Breast epithelium (tissue), 4 donors: ENCODE results near the gene RPA1. TPM values are rescaled to one million over a fixed set of nuclear protein-coding genes. Genes with fewer than 3 reads are reported as not detected.

Experiments used
- DNase-seq, 2 donors: peaks; one replicate each; pipeline ENCODE4 v3.0.0-alpha.2; 2019; ENCODE audit warnings: low spot score in 2 of 2
- H3K27ac ChIP-seq, 2 donors: fragments of 200-600 bp; sonication (generic) in 1 of 2; one replicate each; pipeline ENCODE4 v1.5.1; 2016 to 2019; ENCODE audit warnings: mild to moderate bottlenecking in 1 of 2
- H3K27me3 ChIP-seq, 2 donors: fragments of 200-600 bp; sonication (generic) in 1 of 2; one replicate each; pipeline versions ENCODE4 v1.5.1 to v1.6.0; 2017 to 2019; ENCODE audit warnings: control low read depth in 1 of 2, mild to moderate bottlenecking in 1 of 2
- H3K36me3 ChIP-seq: fragments of 200-600 bp; one replicate; pipeline ENCODE4 v1.5.1; 2019
- H3K4me1 ChIP-seq, 2 donors: fragments of 200-600 bp; sonication (generic); one replicate each; pipeline ENCODE4 v1.5.1; 2016 to 2019; ENCODE audit warnings: control low read depth in 1 of 2
- H3K4me3 ChIP-seq, 3 donors: fragments of 200-600 bp; sonication (generic); 1 replicate in 2 of 3; 2 replicates in 1 of 3; pipeline ENCODE4 v1.5.1; 2016 to 2019; ENCODE audit warnings: mild to moderate bottlenecking in 3 of 3, moderate library complexity in 2 of 3
- H3K9me3 ChIP-seq, 2 donors: fragments of 200-600 bp; sonication (generic) in 1 of 2; one replicate each; pipeline ENCODE4 v1.5.1; 2016 to 2019; ENCODE audit warnings: control low read depth in 1 of 2
- CTCF ChIP-seq, 3 donors: fragments of 450-650 bp; IDR thresholded peaks; one replicate each; pipeline ENCODE4 v1.5.1; 2016 to 2017; ENCODE audit warnings: antibody characterized with exemption in 3 of 3, mild to moderate bottlenecking in 3 of 3, moderate library complexity in 3 of 3
- POLR2A ChIP-seq: fragments of 450-650 bp; IDR thresholded peaks from one replicate; pipeline ENCODE4 v1.6.1; 2016; ENCODE audit warnings: antibody characterized with exemption, mild to moderate bottlenecking, moderate library complexity
- POLR2AphosphoS5 ChIP-seq, 3 donors: sonication (generic); formaldehyde crosslinking; IDR thresholded peaks; one replicate each; pipeline ENCODE4 v1.6.1; 2017; ENCODE audit warnings: antibody characterized with exemption in 3 of 3
- intact Hi-C: fragments of 100-400 bp; cut with DNase I; formaldehyde crosslinking; loops from one replicate; pipeline ENCODE4 v1.15.1; 2023; ENCODE audit warnings: low total_unique reads
- total RNA-seq, 3 donors: library from RNA; depleted of rRNA; stranded (reverse); fragments of >200 nt; gene quantifications; one replicate each; pipeline ENCODE4 v1.1.0, GENCODE V29; 2016

The RPA1 gene
- total RNA-seq, 3 donors from 2014 or later, result 34.7 to 40.6 (median 34.7) TPM

GRCh38 chr17:1786708-1787107 lies 43.1 kb upstream of the RPA1 start:
- Histone ChIP-seq H3K36me3 (no peaks in the 10 kb centered on the region), H3K27me3 (no peaks in the 10 kb centered on the region), H3K4me3 (no peak overlapping the region), H3K4me1 (peaks cover 0 to 9% of the 10 kb centered on the region in 2 donors), H3K9me3 (no peaks in the 10 kb centered on the region), H3K27ac (peak overlapping the region; percentile 52 to 89)
- TF ChIP-seq CTCF (IDR thresholded peaks at IDR 0.05), result no peak
- TF ChIP-seq POLR2AphosphoS5 (IDR thresholded peaks at IDR 0.05), result no peak
- no peak for TF ChIP-seq POLR2A
- DNase-seq, result no peak
- intact Hi-C loops, result no loop called here

GRCh38 chr17:1787301-1787902 lies 42.4 kb upstream of the RPA1 start:
- DNase-seq, result no peak
- H3K4me3 ChIP-seq, result no peak overlapping the region
- intact Hi-C loops, result no loop called here
- TF ChIP-seq POLR2AphosphoS5 (IDR thresholded peaks at IDR 0.05) (peak in 1 of 3 donors; percentile 25), CTCF (IDR thresholded peaks at IDR 0.05) (no peak)
- no peaks in the 10 kb centered on the region for H3K27me3 ChIP-seq
- peaks cover 0 to 9% of the 10 kb centered on the region in 2 donors for H3K4me1 ChIP-seq
- peak overlapping the region; percentile 70 to 89 for H3K27ac ChIP-seq
- H3K9me3 ChIP-seq, result no peaks in the 10 kb centered on the region
- no peaks in the 10 kb centered on the region for H3K36me3 ChIP-seq

GRCh38 chr17:1789936-1790335 lies 39.9 kb upstream of the RPA1 start:
- intact Hi-C loops, result no loop called here
- no peak overlapping the region for H3K4me3 ChIP-seq
- TF ChIP-seq POLR2AphosphoS5 (IDR thresholded peaks at IDR 0.05), result no peak
- no peak for TF ChIP-seq CTCF (IDR thresholded peaks at IDR 0.05)
- no peak for TF ChIP-seq POLR2A
- H3K27ac ChIP-seq, result no peak overlapping the region
- DNase-seq, result no peak
- H3K36me3 ChIP-seq, result no peaks in the 10 kb centered on the region
- peaks cover 0 to 4% of the 10 kb centered on the region in 2 donors for H3K4me1 ChIP-seq
- no peaks in the 10 kb centered on the region for H3K9me3 ChIP-seq
- no peaks in the 10 kb centered on the region for H3K27me3 ChIP-seq

- Histone ChIP-seq H3K36me3 (no peaks in the 10 kb centered on the region), H3K4me1 (no peaks in the 10 kb centered on the region), H3K27me3 (no peaks in the 10 kb centered on the region), H3K27ac (peak overlapping the region; percentile 25 to 60), H3K9me3 (no peaks in the 10 kb centered on the region), H3K4me3 (no peak overlapping the region)
- no peak for DNase-seq
- TF ChIP-seq POLR2A (no peak), CTCF (IDR thresholded peaks at IDR 0.05) (no peak), POLR2AphosphoS5 (IDR thresholded peaks at IDR 0.05) (no peak)
- intact Hi-C loops, result no loop called here
Observed at GRCh38 chr17:1792495-1793446, 37.0 kb upstream of the RPA1 start.

GRCh38 chr17:1793447-1793806 lies 36.4 kb upstream of the RPA1 start:
- no peak for DNase-seq
- Histone ChIP-seq H3K4me3 (no peak overlapping the region), H3K36me3 (no peaks in the 10 kb centered on the region), H3K27ac (peak overlapping the region in 1 of 2 donors; percentile 60), H3K4me1 (no peaks in the 10 kb centered on the region), H3K27me3 (no peaks in the 10 kb centered on the region), H3K9me3 (no peaks in the 10 kb centered on the region)
- TF ChIP-seq CTCF (IDR thresholded peaks at IDR 0.05), result no peak
- no peak for TF ChIP-seq POLR2A
- no peak for TF ChIP-seq POLR2AphosphoS5 (IDR thresholded peaks at IDR 0.05)
- intact Hi-C loops, result no loop called here
